ENCODE measurements around the gene ACOT7.
A peak's percentile ranks its signal among the peaks of the same experiment; 100 is the strongest.

Gene ACOT7

DNA sequence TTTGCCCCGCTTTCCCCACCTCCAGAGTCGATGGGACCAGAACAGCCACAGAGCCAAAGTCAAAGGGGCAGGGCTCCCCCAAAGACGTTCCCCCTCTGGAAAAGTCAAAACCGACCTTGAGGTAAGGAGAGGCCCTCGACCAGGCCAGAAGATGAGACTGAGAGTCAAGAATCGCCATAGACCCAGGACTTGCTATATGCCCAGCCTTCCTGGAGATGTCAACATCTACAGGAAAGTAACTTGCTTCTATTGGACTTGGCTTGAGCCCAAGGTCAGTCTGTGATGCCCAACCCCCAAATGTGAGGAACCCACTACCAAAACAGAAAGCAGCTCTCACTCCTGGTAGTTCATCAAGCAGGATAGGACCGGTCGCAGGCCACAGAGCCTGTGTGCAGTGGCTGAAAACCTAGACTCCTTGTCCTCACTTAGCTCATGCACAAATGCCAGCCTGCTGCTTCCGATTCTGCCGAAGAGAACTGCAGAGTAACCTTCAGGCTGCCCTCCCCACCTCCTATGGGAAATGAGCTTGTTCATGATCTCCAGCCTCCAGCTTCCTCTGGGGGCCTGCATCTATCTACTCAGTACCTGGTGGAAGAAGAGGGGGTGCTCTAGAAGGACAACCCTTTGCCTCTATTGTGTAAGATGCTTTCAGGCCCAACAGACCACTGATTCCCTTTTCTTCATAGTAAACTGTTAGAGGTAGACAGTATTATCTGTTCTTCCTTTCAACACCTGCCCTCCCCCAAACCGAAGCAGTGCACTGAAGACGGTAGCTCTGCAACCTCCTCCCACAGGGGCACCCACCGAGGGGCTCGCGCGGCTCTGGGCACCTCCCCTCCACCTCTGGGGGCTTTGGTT is 1.4 kb downstream of the ACOT7 start:
- peak overlapping the region; percentile 41 for H3K27ac ChIP-seq (replicated peaks)
- peak overlapping the region; percentile 67 for H3K4me3 ChIP-seq (replicated peaks; ENCODE audit: insufficient read depth, low read length)
- TF ChIP-seq POLR2AphosphoS5 (IDR thresholded peaks at IDR 0.05; ENCODE audit: low read depth) (no peak), GABPA (IDR thresholded peaks at IDR 0.05; ENCODE audit: low read depth) (no peak), SPI1 (IDR thresholded peaks at IDR 0.05; ENCODE audit: borderline replicate concordance, low read depth) (no peak)
- TF ChIP-seq, protein P1, sequence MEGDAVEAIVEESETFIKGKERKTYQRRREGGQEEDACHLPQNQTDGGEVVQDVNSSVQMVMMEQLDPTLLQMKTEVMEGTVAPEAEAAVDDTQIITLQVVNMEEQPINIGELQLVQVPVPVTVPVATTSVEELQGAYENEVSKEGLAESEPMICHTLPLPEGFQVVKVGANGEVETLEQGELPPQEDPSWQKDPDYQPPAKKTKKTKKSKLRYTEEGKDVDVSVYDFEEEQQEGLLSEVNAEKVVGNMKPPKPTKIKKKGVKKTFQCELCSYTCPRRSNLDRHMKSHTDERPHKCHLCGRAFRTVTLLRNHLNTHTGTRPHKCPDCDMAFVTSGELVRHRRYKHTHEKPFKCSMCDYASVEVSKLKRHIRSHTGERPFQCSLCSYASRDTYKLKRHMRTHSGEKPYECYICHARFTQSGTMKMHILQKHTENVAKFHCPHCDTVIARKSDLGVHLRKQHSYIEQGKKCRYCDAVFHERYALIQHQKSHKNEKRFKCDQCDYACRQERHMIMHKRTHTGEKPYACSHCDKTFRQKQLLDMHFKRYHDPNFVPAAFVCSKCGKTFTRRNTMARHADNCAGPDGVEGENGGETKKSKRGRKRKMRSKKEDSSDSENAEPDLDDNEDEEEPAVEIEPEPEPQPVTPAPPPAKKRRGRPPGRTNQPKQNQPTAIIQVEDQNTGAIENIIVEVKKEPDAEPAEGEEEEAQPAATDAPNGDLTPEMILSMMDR (IDR thresholded peaks at IDR 0.05; ENCODE audit: insufficient read depth, low read length), result no peak
- TF ChIP-seq, protein P2, sequence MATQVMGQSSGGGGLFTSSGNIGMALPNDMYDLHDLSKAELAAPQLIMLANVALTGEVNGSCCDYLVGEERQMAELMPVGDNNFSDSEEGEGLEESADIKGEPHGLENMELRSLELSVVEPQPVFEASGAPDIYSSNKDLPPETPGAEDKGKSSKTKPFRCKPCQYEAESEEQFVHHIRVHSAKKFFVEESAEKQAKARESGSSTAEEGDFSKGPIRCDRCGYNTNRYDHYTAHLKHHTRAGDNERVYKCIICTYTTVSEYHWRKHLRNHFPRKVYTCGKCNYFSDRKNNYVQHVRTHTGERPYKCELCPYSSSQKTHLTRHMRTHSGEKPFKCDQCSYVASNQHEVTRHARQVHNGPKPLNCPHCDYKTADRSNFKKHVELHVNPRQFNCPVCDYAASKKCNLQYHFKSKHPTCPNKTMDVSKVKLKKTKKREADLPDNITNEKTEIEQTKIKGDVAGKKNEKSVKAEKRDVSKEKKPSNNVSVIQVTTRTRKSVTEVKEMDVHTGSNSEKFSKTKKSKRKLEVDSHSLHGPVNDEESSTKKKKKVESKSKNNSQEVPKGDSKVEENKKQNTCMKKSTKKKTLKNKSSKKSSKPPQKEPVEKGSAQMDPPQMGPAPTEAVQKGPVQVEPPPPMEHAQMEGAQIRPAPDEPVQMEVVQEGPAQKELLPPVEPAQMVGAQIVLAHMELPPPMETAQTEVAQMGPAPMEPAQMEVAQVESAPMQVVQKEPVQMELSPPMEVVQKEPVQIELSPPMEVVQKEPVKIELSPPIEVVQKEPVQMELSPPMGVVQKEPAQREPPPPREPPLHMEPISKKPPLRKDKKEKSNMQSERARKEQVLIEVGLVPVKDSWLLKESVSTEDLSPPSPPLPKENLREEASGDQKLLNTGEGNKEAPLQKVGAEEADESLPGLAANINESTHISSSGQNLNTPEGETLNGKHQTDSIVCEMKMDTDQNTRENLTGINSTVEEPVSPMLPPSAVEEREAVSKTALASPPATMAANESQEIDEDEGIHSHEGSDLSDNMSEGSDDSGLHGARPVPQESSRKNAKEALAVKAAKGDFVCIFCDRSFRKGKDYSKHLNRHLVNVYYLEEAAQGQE (IDR thresholded peaks at IDR 0.05; ENCODE audit: insufficient replicate concordance, low read depth), result no peak
- no peaks in the 10 kb centered on the region for H3K27me3 ChIP-seq (ENCODE audit: insufficient read depth, poor library complexity, severe bottlenecking)
- DNase-seq (ENCODE audit: low read depth in 1 of 2, low spot score in 1 of 2), result peak; percentile 34 to 56

DNA sequence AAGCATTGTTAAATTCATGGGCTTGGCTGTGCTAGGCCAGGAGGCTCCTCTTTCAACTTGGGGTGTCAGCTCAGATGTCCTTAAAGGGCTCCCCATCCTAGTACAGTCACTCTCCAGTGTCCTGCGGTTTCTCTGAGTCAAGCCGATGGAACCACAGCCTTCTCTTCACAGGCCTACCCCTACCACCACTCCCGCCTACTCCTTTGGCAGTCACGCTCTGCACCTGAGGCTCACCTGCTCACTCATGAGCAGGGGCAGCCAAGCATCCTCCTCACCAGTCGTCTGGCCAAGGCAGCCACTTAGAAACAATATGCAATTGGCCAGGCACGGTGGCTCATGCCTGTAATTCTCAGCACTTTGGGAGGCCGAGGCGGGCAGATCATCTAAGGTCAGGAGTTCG is 3.6 kb downstream of the ACOT7 start:
- TF ChIP-seq POLR2AphosphoS5 (IDR thresholded peaks at IDR 0.05; ENCODE audit: low read depth) (no peak), SPI1 (IDR thresholded peaks at IDR 0.05; ENCODE audit: borderline replicate concordance, low read depth) (no peak), GABPA (IDR thresholded peaks at IDR 0.05; ENCODE audit: low read depth) (no peak)
- TF ChIP-seq, protein P1 (IDR thresholded peaks at IDR 0.05; ENCODE audit: insufficient read depth, low read length), result no peak
- TF ChIP-seq, protein P2 (IDR thresholded peaks at IDR 0.05; ENCODE audit: insufficient replicate concordance, low read depth), result no peak
- no peak for DNase-seq (ENCODE audit: low read depth in 1 of 2, low spot score in 1 of 2)
- H3K27me3 ChIP-seq (ENCODE audit: insufficient read depth, poor library complexity, severe bottlenecking), result no peaks in the 10 kb centered on the region
- no peak overlapping the region for H3K27ac ChIP-seq (replicated peaks)
- H3K4me3 ChIP-seq (replicated peaks; ENCODE audit: insufficient read depth, low read length), result no peak overlapping the region

DNA sequence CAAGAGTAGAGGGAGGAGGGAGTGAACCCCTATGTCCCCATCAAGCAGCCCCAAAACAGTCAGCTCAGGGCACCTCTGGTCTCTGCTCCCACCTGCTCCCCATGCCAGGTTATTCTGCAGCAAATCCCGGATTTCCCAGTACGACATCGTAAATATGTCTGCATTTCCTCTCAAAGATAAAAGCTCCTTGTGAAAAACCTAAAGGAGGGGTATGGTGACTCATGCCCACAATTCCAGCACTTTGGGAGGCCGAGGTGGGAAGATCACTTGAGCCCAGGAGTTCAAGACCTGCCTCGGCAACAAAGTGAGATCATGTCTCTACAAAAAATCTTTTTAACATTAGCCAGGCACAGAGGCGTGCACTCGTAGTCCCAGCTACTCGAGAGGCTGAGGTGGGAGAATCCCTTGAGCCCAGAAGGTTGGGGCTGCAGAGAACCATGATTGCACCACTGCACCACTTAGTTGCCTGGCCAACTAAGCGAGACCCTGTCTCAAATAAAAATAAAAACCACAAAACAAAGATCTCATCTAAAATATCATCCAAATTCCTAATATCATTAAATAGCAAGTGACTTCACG is 7.1 kb downstream of the ACOT7 start:
- DNase-seq (ENCODE audit: low read depth in 1 of 2, low spot score in 1 of 2), result no peak
- TF ChIP-seq, protein P2 (IDR thresholded peaks at IDR 0.05; ENCODE audit: insufficient replicate concordance, low read depth), result no peak
- TF ChIP-seq, protein P1 (IDR thresholded peaks at IDR 0.05; ENCODE audit: insufficient read depth, low read length), result no peak
- TF ChIP-seq POLR2AphosphoS5 (IDR thresholded peaks at IDR 0.05; ENCODE audit: low read depth), result no peak
- H3K4me3 ChIP-seq (replicated peaks; ENCODE audit: insufficient read depth, low read length), result no peak overlapping the region
- no peaks in the 10 kb centered on the region for H3K27me3 ChIP-seq (ENCODE audit: insufficient read depth, poor library complexity, severe bottlenecking)
- H3K27ac ChIP-seq (replicated peaks), result no peak overlapping the region

Measured in HL-60 (cell line).